Mesenchymal stem cell (in vitro differentiated cells and primary cell): Measurements from ENCODE around the gene PRRT2.
A peak's percentile ranks its signal among the peaks of the same experiment; 100 is the strongest.

ENCODE experiments used
- DNase-seq: peaks from one replicate; pipeline ENCODE4 v3.0.0-alpha.2; 2013
- H2AFZ ChIP-seq: one replicate; pipeline ENCODE4 v1.6.1; 2013; ENCODE audit warnings: low read depth, mild to moderate bottlenecking, control low read depth, inconsistent platforms, low read length, moderate library complexity
- H2AK5ac ChIP-seq: 2 replicates; pipeline ENCODE4 v1.6.1; 2013; ENCODE audit warnings: low read length, moderate library complexity, mild to moderate bottlenecking, inconsistent platforms; ENCODE audit not compliant: severe bottlenecking
- H2BK120ac ChIP-seq: one replicate; pipeline ENCODE4 v1.6.1; 2013; ENCODE audit warnings: low read depth, mild to moderate bottlenecking, inconsistent platforms, low read length, moderate library complexity
- H2BK12ac ChIP-seq, 2 experiments: one replicate each; pipeline ENCODE4 v1.6.1; 2013; ENCODE audit warnings: inconsistent platforms in 2 of 2, low read length in 2 of 2, mild to moderate bottlenecking in 2 of 2, moderate library complexity in 2 of 2, control low read depth in 1 of 2
- H2BK15ac ChIP-seq: one replicate; pipeline ENCODE4 v1.6.1; 2013; ENCODE audit warnings: mild to moderate bottlenecking, low read depth, inconsistent platforms; ENCODE audit not compliant: poor library complexity, severe bottlenecking
- H2BK5ac ChIP-seq: 2 replicates; pipeline ENCODE4 v1.6.1; 2013; ENCODE audit warnings: low read depth, mild to moderate bottlenecking, low read length, control low read depth, inconsistent platforms; ENCODE audit not compliant: poor library complexity, severe bottlenecking
- H3K14ac ChIP-seq, 2 experiments: one replicate each; pipeline ENCODE4 v1.6.1; 2013; ENCODE audit warnings: inconsistent platforms in 2 of 2, low read length in 2 of 2, control low read depth in 1 of 2, mild to moderate bottlenecking in 1 of 2, moderate library complexity in 1 of 2
- H3K18ac ChIP-seq, 2 experiments: one replicate each; pipeline ENCODE4 v1.6.1; 2013; ENCODE audit warnings: inconsistent platforms in 2 of 2, low read length in 2 of 2, control low read depth in 1 of 2, low read depth in 1 of 2, mild to moderate bottlenecking in 1 of 2
- H3K23ac ChIP-seq, 2 experiments: one replicate each; pipeline ENCODE4 v1.6.1; 2013; ENCODE audit warnings: inconsistent platforms in 2 of 2, low read length in 2 of 2, mild to moderate bottlenecking in 2 of 2, moderate library complexity in 2 of 2, control low read depth in 1 of 2
- H3K27ac ChIP-seq: 2 replicates; pipeline ENCODE4 v1.5.1; 2013; ENCODE audit warnings: mild to moderate bottlenecking, moderate library complexity, low read length, control low read depth, inconsistent platforms; ENCODE audit not compliant: poor library complexity, severe bottlenecking
- H3K27me3 ChIP-seq, 2 experiments: 2 replicates each; pipeline versions ENCODE4 v1.6.1 to v1.7.0; 2013; ENCODE audit warnings: low read length in 2 of 2, mild to moderate bottlenecking in 2 of 2, moderate library complexity in 2 of 2, control low read depth in 1 of 2, inconsistent platforms in 1 of 2; ENCODE audit not compliant: control insufficient read depth in 1 of 2, insufficient read depth in 1 of 2
- H3K36me3 ChIP-seq, 2 experiments: 2 replicates each; pipeline versions ENCODE4 v1.6.1 to v1.7.0; 2013; ENCODE audit warnings: low read length in 2 of 2, control low read depth in 1 of 2, inconsistent platforms in 1 of 2, low read depth in 1 of 2, mild to moderate bottlenecking in 1 of 2; ENCODE audit not compliant: insufficient read depth in 2 of 2, control insufficient read depth in 1 of 2
- H3K4ac ChIP-seq, 2 experiments: one replicate each; pipeline ENCODE4 v1.6.1; 2013; ENCODE audit warnings: inconsistent platforms in 2 of 2, low read length in 2 of 2, mild to moderate bottlenecking in 2 of 2, moderate library complexity in 2 of 2, control low read depth in 1 of 2, low read depth in 1 of 2
- H3K4me1 ChIP-seq: 2 replicates; pipeline ENCODE4 v1.6.1; 2013; ENCODE audit warnings: low read depth, low read length, control low read depth; ENCODE audit not compliant: control insufficient read depth, insufficient read depth
- H3K4me2 ChIP-seq: 2 replicates; pipeline ENCODE4 v1.6.1; 2013; ENCODE audit warnings: low read length, mild to moderate bottlenecking, inconsistent platforms; ENCODE audit not compliant: poor library complexity, severe bottlenecking
- H3K4me3 ChIP-seq, 2 experiments: 2 replicates each; pipeline versions ENCODE4 v1.5.1 to v1.7.0; 2013; ENCODE audit warnings: low read length in 2 of 2, mild to moderate bottlenecking in 2 of 2, control low read depth in 1 of 2, low read depth in 1 of 2; ENCODE audit not compliant: insufficient read depth in 1 of 2
- H3K79me1 ChIP-seq: replicated peaks from 2 replicates; pipeline ENCODE4 v1.6.1; 2013; ENCODE audit warnings: mild to moderate bottlenecking, control low read depth, low read length, inconsistent platforms; ENCODE audit not compliant: poor library complexity, severe bottlenecking
- H3K9ac ChIP-seq: 2 replicates; pipeline ENCODE4 v1.7.0; 2013; ENCODE audit warnings: mild to moderate bottlenecking, low read length, moderate library complexity
- H3K9me3 ChIP-seq: 2 replicates; pipeline ENCODE4 v1.7.0; 2013; ENCODE audit warnings: mild to moderate bottlenecking, low read length; ENCODE audit not compliant: control insufficient read depth
- H4K8ac ChIP-seq: one replicate; pipeline ENCODE4 v1.6.1; 2013; ENCODE audit warnings: inconsistent platforms, mild to moderate bottlenecking, low read length, moderate library complexity
- H4K91ac ChIP-seq: one replicate; pipeline ENCODE4 v1.6.1; 2013; ENCODE audit warnings: mild to moderate bottlenecking, low read length, inconsistent platforms
- WGBS: methylation state at CpG from one replicate; pipeline ENCODE4 v1.1.7; 2013; ENCODE audit warnings: mixed read lengths; 5-methylcytosine and 5-hydroxymethylcytosine counted together

PRRT2 gene

GRCh38 chr16:29858974-29859373 lies 47.0 kb downstream of the PRRT2 start:
- no peak overlapping the region for H3K18ac ChIP-seq
- no peak overlapping the region for H4K91ac ChIP-seq
- peaks cover 15% of the 10 kb centered on the region for H3K4me1 ChIP-seq
- no peak overlapping the region for H4K8ac ChIP-seq
- no peak overlapping the region for H2AFZ ChIP-seq
- no peak overlapping the region for H3K14ac ChIP-seq
- no peak overlapping the region for H2BK5ac ChIP-seq
- H3K27me3 ChIP-seq: no peaks in the 10 kb centered on the region
- H2BK15ac ChIP-seq: no peak overlapping the region
- H2AK5ac ChIP-seq: no peak overlapping the region
- no peak overlapping the region for H3K27ac ChIP-seq
- peaks cover 12% of the 10 kb centered on the region for H3K79me1 ChIP-seq
- DNase-seq: no peak
- no peak overlapping the region for H3K4me2 ChIP-seq
- WGBS: 97% methylated on average over 17 of the region's 19 CpGs
- H3K23ac ChIP-seq: no peak overlapping the region
- H3K4ac ChIP-seq: no peak overlapping the region
- peaks cover 27 to 32% of the 10 kb centered on the region in 2 experiments for H3K36me3 ChIP-seq
- H2BK12ac ChIP-seq: no peak overlapping the region
- no peak overlapping the region for H3K4me3 ChIP-seq
- no peak overlapping the region for H3K9ac ChIP-seq
- H3K9me3 ChIP-seq: no peaks in the 10 kb centered on the region
- H2BK120ac ChIP-seq: no peak overlapping the region

GRCh38 chr16:29860218-29860617 lies 48.2 kb downstream of the PRRT2 start:
- Histone ChIP-seq H3K9ac (no peak overlapping the region), H3K9me3 (no peaks in the 10 kb centered on the region), H3K14ac (no peak overlapping the region), H3K4ac (no peak overlapping the region), H2AK5ac (no peak overlapping the region), H3K23ac (no peak overlapping the region), H2AFZ (no peak overlapping the region), H3K18ac (no peak overlapping the region), H3K4me2 (no peak overlapping the region), H3K27ac (no peak overlapping the region), H3K79me1 (peaks cover 12% of the 10 kb centered on the region), H3K27me3 (no peaks in the 10 kb centered on the region), H4K91ac (no peak overlapping the region), H2BK120ac (no peak overlapping the region), H3K36me3 (peaks cover 27 to 32% of the 10 kb centered on the region in 2 experiments), H2BK5ac (no peak overlapping the region), H4K8ac (no peak overlapping the region), H3K4me1 (peaks cover 15% of the 10 kb centered on the region), H3K4me3 (no peak overlapping the region), H2BK12ac (no peak overlapping the region), H2BK15ac (no peak overlapping the region)
- 94% methylated on average over 9 of the region's 9 CpGs for WGBS
- DNase-seq: no peak

GRCh38 chr16:29862383-29862883 lies 50.4 kb downstream of the PRRT2 start:
- DNase-seq: peak; percentile 30
- WGBS: under 1% methylated on average over 26 of the region's 27 CpGs
- Histone ChIP-seq H3K36me3 (peaks cover 27 to 32% of the 10 kb centered on the region in 2 experiments), H2BK15ac (peak overlapping the region; percentile 93), H3K18ac (peak overlapping the region; percentile 62 to 88), H3K9ac (peak overlapping the region; percentile 92), H3K23ac (peak overlapping the region in 1 of 2 experiments; percentile 67), H4K91ac (peak overlapping the region; percentile 47), H3K9me3 (no peaks in the 10 kb centered on the region), H2AFZ (peak overlapping the region; percentile 80), H3K79me1 (peaks cover 12% of the 10 kb centered on the region), H3K4me3 (peak overlapping the region; percentile 96 to 97), H3K4me2 (peak overlapping the region; percentile 51), H3K14ac (peak overlapping the region in 1 of 2 experiments; percentile 85), H3K4ac (peak overlapping the region in 1 of 2 experiments; percentile 81), H2BK120ac (no peak overlapping the region), H2AK5ac (no peak overlapping the region), H2BK12ac (peak overlapping the region in 1 of 2 experiments; percentile 1), H2BK5ac (no peak overlapping the region), H4K8ac (peak overlapping the region; percentile 35), H3K4me1 (peaks cover 10% of the 10 kb centered on the region), H3K27me3 (no peaks in the 10 kb centered on the region), H3K27ac (peak overlapping the region; percentile 28)

GRCh38 chr16:29862884-29863668 lies 51.1 kb downstream of the PRRT2 start, which contains the start of gene CDIPT:
TSS of gene CDIPT (minus strand) at chr16:29863226. CDS start at chr16:29862857, 369 bp downstream.
- Histone ChIP-seq H3K27me3 (no peaks in the 10 kb centered on the region), H3K79me1 (peaks cover 12% of the 10 kb centered on the region), H4K91ac (peak within 1 kb of the TSS; percentile 47), H2BK12ac (peak within 1 kb of the TSS in 1 of 2 experiments; percentile 24), H2BK5ac (peak within 1 kb of the TSS; percentile 80), H3K4me3 (peak within 1 kb of the TSS; percentile 96 to 97), H3K27ac (peak within 1 kb of the TSS; percentile 90), H3K18ac (peak within 1 kb of the TSS; percentile 62 to 88), H3K4me2 (peak within 1 kb of the TSS; percentile 51), H3K9me3 (no peaks in the 10 kb centered on the region), H3K9ac (peak within 1 kb of the TSS; percentile 92), H3K23ac (peak within 1 kb of the TSS in 1 of 2 experiments; percentile 67), H2BK15ac (peak within 1 kb of the TSS; percentile 93), H2BK120ac (no peak within 1 kb of the TSS), H2AK5ac (no peak within 1 kb of the TSS), H3K36me3 (peaks cover 27 to 32% of the 10 kb centered on the region in 2 experiments), H2AFZ (peak within 1 kb of the TSS; percentile 80), H3K4ac (peak within 1 kb of the TSS in 1 of 2 experiments; percentile 81), H3K4me1 (peaks cover 10% of the 10 kb centered on the region), H4K8ac (peak within 1 kb of the TSS; percentile 86), H3K14ac (peak within 1 kb of the TSS in 1 of 2 experiments; percentile 85)
- DNase-seq: peak; percentile 97
- WGBS: under 1% methylated on average over 27 of the region's 57 CpGs
